ENCODE measurements around the gene GPR180.
A peak's percentile ranks its signal among the peaks of the same experiment; 100 is the strongest.

The GPR180 gene

GRCh38 chr13:94640721-94641120 lies 39.1 kb downstream of the GPR180 start:
- no peak for DNase-seq (ENCODE audit: low spot score)
- FAIRE-seq, result no peak

- FAIRE-seq (no peak), DNase-seq (ENCODE audit: low spot score) (no peak)
These were observed 39.8 kb downstream of the GPR180 start for GRCh38 chr13:94641409-94641941.

GRCh38 chr13:94646904-94647303 lies 45.2 kb downstream of the GPR180 start:
- FAIRE-seq (no peak), DNase-seq (ENCODE audit: low spot score) (no peak)

- DNase-seq (ENCODE audit: low spot score) (no peak), FAIRE-seq (no peak)
These were observed 54.5 kb downstream of the GPR180 start for GRCh38 chr13:94656176-94656575.

GRCh38 chr13:94656766-94657165 lies 55.1 kb downstream of the GPR180 start:
- FAIRE-seq (no peak), DNase-seq (ENCODE audit: low spot score) (peak; percentile 76)

- peak; percentile 95 for FAIRE-seq
- no peak for DNase-seq (ENCODE audit: low spot score)
These were observed 55.5 kb downstream of the GPR180 start for GRCh38 chr13:94657167-94657566.

- DNase-seq (ENCODE audit: low spot score), result peak; percentile 16
These were observed 57.4 kb downstream of the GPR180 start for GRCh38 chr13:94658926-94659597.

GRCh38 chr13:94659598-94659946 lies 57.9 kb downstream of the GPR180 start:
- no peak for DNase-seq (ENCODE audit: low spot score)
- FAIRE-seq, result no peak

More at GRCh38 chr13:94658926-94659597, 57.4 kb downstream of the GPR180 start:
- FAIRE-seq, result peak; percentile 32

GRCh38 chr13:94660695-94661326 lies 59.2 kb downstream of the GPR180 start:
- DNase-seq (ENCODE audit: low spot score), result peak; percentile 35
- no peak for FAIRE-seq

- FAIRE-seq, result no peak
- no peak for DNase-seq (ENCODE audit: low spot score)
These were observed 59.7 kb downstream of the GPR180 start for GRCh38 chr13:94661406-94661805.

- FAIRE-seq, result no peak
- no peak for DNase-seq (ENCODE audit: low spot score)
These were observed 60.8 kb downstream of the GPR180 start for GRCh38 chr13:94662274-94662945.

GRCh38 chr13:94664889-94665288 lies 63.2 kb downstream of the GPR180 start:
- DNase-seq (ENCODE audit: low spot score), result no peak
- FAIRE-seq, result no peak

GRCh38 chr13:94666065-94666464 lies 64.4 kb downstream of the GPR180 start:
- DNase-seq (ENCODE audit: low spot score) (no peak), FAIRE-seq (no peak)

- DNase-seq (ENCODE audit: low spot score), result no peak
- FAIRE-seq, result peak; percentile 55
These were observed 65.5 kb downstream of the GPR180 start for GRCh38 chr13:94667190-94667589.

GRCh38 chr13:94672400-94672799 lies 70.7 kb downstream of the GPR180 start:
- DNase-seq (ENCODE audit: low spot score), result no peak
- no peak for FAIRE-seq

- DNase-seq (ENCODE audit: low spot score), result peak; percentile 51
- peak; percentile 40 for FAIRE-seq
These were observed 72.2 kb downstream of the GPR180 start for GRCh38 chr13:94673851-94674250.

GRCh38 chr13:94674609-94675348 lies 73.1 kb downstream of the GPR180 start:
- FAIRE-seq, result no peak
- peak; percentile 50 for DNase-seq (ENCODE audit: low spot score)

- FAIRE-seq, result no peak
These were observed 76.1 kb downstream of the GPR180 start for GRCh38 chr13:94677799-94678198.

GRCh38 chr13:94678845-94679244 lies 77.2 kb downstream of the GPR180 start:
- DNase-seq (ENCODE audit: low spot score), result no peak
- no peak for FAIRE-seq

More at GRCh38 chr13:94677799-94678198, 76.1 kb downstream of the GPR180 start:
- no peak for DNase-seq (ENCODE audit: low spot score)

GRCh38 chr13:94679614-94680013 lies 78.0 kb downstream of the GPR180 start:
- FAIRE-seq (no peak), DNase-seq (ENCODE audit: low spot score) (no peak)

GRCh38 chr13:94682229-94682628 lies 80.6 kb downstream of the GPR180 start:
- DNase-seq (ENCODE audit: low spot score) (no peak), FAIRE-seq (no peak)

GRCh38 chr13:94683409-94683808 lies 81.8 kb downstream of the GPR180 start:
- DNase-seq (ENCODE audit: low spot score) (no peak), FAIRE-seq (no peak)
